Panc1 (cell line): ENCODE data around the gene ZBTB4. TPM values are rescaled to one million over a fixed set of nuclear protein-coding genes. Genes with fewer than 3 reads are reported as not detected.

Experiments
- ATAC-seq: fragments of 200-7000 bp; cut with Tn5 transposase; 2 replicates; pipeline ENCODE4 v1.9.1; 2020; ENCODE audit warnings: mild to moderate bottlenecking, moderate library complexity
- BruUV-seq: library from RNA; stranded (reverse); fragments of 400-500 nt; replicated peaks from 2 replicates; lab custom pipeline; 2021; lab: Mats Ljungman, UMichigan
- CTCF ChIA-PET: fragments of 300-600 bp; sonication (Branson Sonifier 250); formaldehyde crosslinking; loops from one replicate; lab custom pipeline; 2022; ENCODE audit warnings: antibody characterized with exemption; lab: Charles Lee
- POLR2A ChIA-PET: fragments of 300-600 bp; sonication (Branson Sonifier 250); formaldehyde crosslinking; loops from one replicate; lab custom pipeline; 2022; ENCODE audit warnings: antibody characterized with exemption; lab: Charles Lee
- DNase-seq: peaks from one replicate; pipeline ENCODE4 v3.0.0-alpha.2; 2010; ENCODE audit warnings: low read depth, low spot score
- H3K27ac ChIP-seq: 2 replicates; pipeline ENCODE4 v1.5.1; 2011; ENCODE audit warnings: mild to moderate bottlenecking, low read length, inconsistent platforms
- H3K27me3 ChIP-seq: fragments of 200-500 bp; sonication (Bioruptor generic); 2 replicates; pipeline ENCODE4 v1.6.0; 2014; ENCODE audit warnings: low read length, inconsistent platforms; ENCODE audit not compliant: control insufficient read depth, insufficient read depth
- H3K36me3 ChIP-seq: fragments of 200-500 bp; sonication (Bioruptor generic); 2 replicates; pipeline ENCODE4 v1.5.1; 2014; ENCODE audit warnings: inconsistent platforms, mild to moderate bottlenecking, low read length, moderate library complexity; ENCODE audit not compliant: control insufficient read depth, insufficient read depth
- H3K4me1 ChIP-seq: 2 replicates; pipeline ENCODE4 v1.5.1; 2011; ENCODE audit warnings: inconsistent platforms, mild to moderate bottlenecking, low read length, moderate library complexity; ENCODE audit not compliant: control insufficient read depth, insufficient read depth
- H3K4me3 ChIP-seq, 2 experiments: 2 replicates each; pipeline ENCODE4 v1.5.1; 2011 to 2012; ENCODE audit warnings: low read depth in 2 of 2, low read length in 2 of 2, mild to moderate bottlenecking in 2 of 2, inconsistent platforms in 1 of 2, moderate library complexity in 1 of 2
- H3K9me3 ChIP-seq: fragments of 200-500 bp; sonication (Bioruptor generic); 2 replicates; pipeline ENCODE4 v1.5.1; 2014; ENCODE audit warnings: low read depth, mild to moderate bottlenecking, inconsistent platforms, low read length, moderate library complexity; ENCODE audit not compliant: control insufficient read depth, insufficient read depth
- POLR2AphosphoS5 ChIP-seq: IDR thresholded peaks from 2 replicates; pipeline ENCODE4 v1.6.1; 2012; ENCODE audit warnings: mild to moderate bottlenecking, low read depth, low read length, moderate library complexity
- REST ChIP-seq, 2 experiments: IDR thresholded peaks; 2 replicates each; pipeline ENCODE4 v1.6.1; 2011 to 2012; ENCODE audit warnings: low read depth in 2 of 2, control low read depth in 1 of 2, low read length in 1 of 2, mild to moderate bottlenecking in 1 of 2, moderate library complexity in 1 of 2; ENCODE audit not compliant: insufficient read depth in 1 of 2
- SIN3A ChIP-seq: IDR thresholded peaks from 2 replicates; pipeline ENCODE4 v1.6.1; 2012; ENCODE audit warnings: low read depth, mild to moderate bottlenecking, low read length, moderate library complexity, borderline replicate concordance; ENCODE audit not compliant: insufficient read depth
- TCF7L2 ChIP-seq: IDR thresholded peaks from 2 replicates; pipeline ENCODE4 v1.6.1; 2011; ENCODE audit warnings: mild to moderate bottlenecking, low read depth, low read length, inconsistent platforms
- in situ Hi-C: cut with HindIII; loops from 2 replicates; pipeline ENCODE4 v1.10.0; 2016; ENCODE audit warnings: low sequenced_read_pairs, low pct_unique_long_range_greater_than_20kb
- intact Hi-C: fragments of 100-400 bp; cut with micrococcal nuclease; formaldehyde crosslinking; loops from one replicate; pipeline ENCODE4 v1.10.0; 2022; ENCODE audit not compliant: unreplicated experiment
- total RNA-seq: library from RNA; stranded (reverse); gene quantifications from one replicate; pipeline ENCODE4 v1.2.1, GENCODE V29; 2021; ENCODE audit not compliant: unreplicated experiment
- TF ChIP-seq, protein P1 (sequence below): fragments of 450-650 bp; IDR thresholded peaks from 2 replicates; pipeline ENCODE4 v1.5.1; 2017; ENCODE audit warnings: mild to moderate bottlenecking

The ZBTB4 gene
- total RNA-seq, 1 experiment from 2014 or later: 24.9 TPM

DNA sequence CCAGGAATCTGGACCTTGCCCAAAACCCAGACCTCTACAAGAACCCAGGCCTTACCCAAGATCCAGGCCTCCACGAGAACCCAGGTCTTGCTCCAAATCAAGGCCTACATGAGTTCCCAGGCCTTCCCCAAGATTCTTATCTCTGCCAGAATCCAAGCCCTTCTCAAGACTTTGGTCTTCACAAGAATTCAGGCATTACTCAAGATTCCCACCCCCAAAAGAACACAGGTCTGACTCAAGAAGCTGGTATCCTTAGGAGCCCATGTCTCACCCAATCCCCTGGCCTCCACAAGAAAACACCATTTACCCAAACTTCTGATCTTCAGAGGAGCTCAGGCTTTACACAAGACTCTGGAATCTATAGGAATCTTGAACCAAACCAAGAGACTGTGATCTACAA is 48.2 kb downstream of the ZBTB4 start:
- CTCF ChIA-PET: interaction anchor here (0.7 kb wide), 1 partner anchor 14 kb away, joined by 3 read pairs; no protein-coding TSS in a partner anchor
- Histone ChIP-seq H3K27ac (no peak overlapping the region), H3K9me3 (no peaks in the 10 kb centered on the region), H3K36me3 (no peaks in the 10 kb centered on the region), H3K4me3 (no peak overlapping the region), H3K27me3 (no peaks in the 10 kb centered on the region), H3K4me1 (no peaks in the 10 kb centered on the region)
- TF ChIP-seq SIN3A (no peak), POLR2AphosphoS5 (no peak), REST (IDR thresholded peaks at IDR 0.05; ENCODE audit: insufficient read depth in 1 of 2, low read depth in 2 of 2, low read length in 1 of 2) (no peak), TCF7L2 (no peak)
- TF ChIP-seq, protein P1, sequence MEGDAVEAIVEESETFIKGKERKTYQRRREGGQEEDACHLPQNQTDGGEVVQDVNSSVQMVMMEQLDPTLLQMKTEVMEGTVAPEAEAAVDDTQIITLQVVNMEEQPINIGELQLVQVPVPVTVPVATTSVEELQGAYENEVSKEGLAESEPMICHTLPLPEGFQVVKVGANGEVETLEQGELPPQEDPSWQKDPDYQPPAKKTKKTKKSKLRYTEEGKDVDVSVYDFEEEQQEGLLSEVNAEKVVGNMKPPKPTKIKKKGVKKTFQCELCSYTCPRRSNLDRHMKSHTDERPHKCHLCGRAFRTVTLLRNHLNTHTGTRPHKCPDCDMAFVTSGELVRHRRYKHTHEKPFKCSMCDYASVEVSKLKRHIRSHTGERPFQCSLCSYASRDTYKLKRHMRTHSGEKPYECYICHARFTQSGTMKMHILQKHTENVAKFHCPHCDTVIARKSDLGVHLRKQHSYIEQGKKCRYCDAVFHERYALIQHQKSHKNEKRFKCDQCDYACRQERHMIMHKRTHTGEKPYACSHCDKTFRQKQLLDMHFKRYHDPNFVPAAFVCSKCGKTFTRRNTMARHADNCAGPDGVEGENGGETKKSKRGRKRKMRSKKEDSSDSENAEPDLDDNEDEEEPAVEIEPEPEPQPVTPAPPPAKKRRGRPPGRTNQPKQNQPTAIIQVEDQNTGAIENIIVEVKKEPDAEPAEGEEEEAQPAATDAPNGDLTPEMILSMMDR: no peak
- POLR2A ChIA-PET: no interaction called here
- in situ Hi-C loops: no loop called here
- intact Hi-C loops: loop anchor here (10.0 kb wide), 1 partner anchor 76 kb away; the partner anchor contains the start of genes KCTD11 and TMEM95
- ATAC-seq (no peak), DNase-seq (no peak)
- BruUV-seq: no TSS peak

GRCh38 chr17:7429722-7430121 is 49.7 kb downstream of the ZBTB4 start:
- BruUV-seq: no TSS peak
- DNase-seq: no peak
- Histone ChIP-seq H3K27ac (no peak overlapping the region), H3K27me3 (no peaks in the 10 kb centered on the region), H3K9me3 (no peaks in the 10 kb centered on the region), H3K4me1 (no peaks in the 10 kb centered on the region), H3K4me3 (no peak overlapping the region), H3K36me3 (no peaks in the 10 kb centered on the region)
- in situ Hi-C loops: no loop called here
- TF ChIP-seq REST (IDR thresholded peaks at IDR 0.05; ENCODE audit: insufficient read depth in 1 of 2, low read depth in 2 of 2, low read length in 1 of 2) (no peak), POLR2AphosphoS5 (no peak), SIN3A (no peak), TCF7L2 (no peak)
- TF ChIP-seq, protein P1: no peak
- no peak for ATAC-seq
- intact Hi-C loops: loop anchor here (10.0 kb wide), 1 partner anchor 75 kb away; the partner anchor contains the start of genes KCTD11 and TMEM95
- ChIA-PET CTCF (no interaction called here), POLR2A (no interaction called here)
